SK-N-SH (cell line): ENCODE data around the gene SLC43A3. TPM values are rescaled to one million over a fixed set of nuclear protein-coding genes. Genes with fewer than 3 reads are reported as not detected.

Source experiments
- CTCF ChIA-PET: fragments of 300-600, 350-600 bp; formaldehyde crosslinking; extraction: SDS; loops from one replicate; lab custom pipeline; 2021; lab: Yijun Ruan, JAX
- POLR2A ChIA-PET: fragments of 350-600 bp; sonication (Branson Sonifier 250); formaldehyde crosslinking; extraction: SDS; loops from one replicate; lab custom pipeline; 2020; ENCODE audit warnings: antibody characterized with exemption, inconsistent platforms; lab: Yijun Ruan, JAX
- DNase-seq: peaks from one replicate; pipeline ENCODE4 v3.0.0; 2012
- H2AFZ ChIP-seq: fragments of 200-600 bp; sonication (generic); 2 replicates; pipeline ENCODE4 v1.8.1; 2016; ENCODE audit warnings: antibody characterized with exemption, mild to moderate bottlenecking, low read depth
- H3F3A ChIP-seq: fragments of 200-600 bp; sonication (generic); replicated peaks from 2 replicates; pipeline ENCODE3; 2016; ENCODE audit warnings: antibody characterized with exemption, mild to moderate bottlenecking; ENCODE audit not compliant: insufficient read depth
- H3K27ac ChIP-seq, 2 experiments: fragments of 200-500 bp in 1 of 2; fragments of 200-600 bp in 1 of 2; sonication (Bioruptor generic) in 1 of 2; sonication (generic), shearing (Covaris generic) in 1 of 2; 2 replicates each; pipeline versions ENCODE4 v1.5.1 to v1.6.1; 2014 to 2016; ENCODE audit warnings: low read depth in 2 of 2, inconsistent platforms in 1 of 2, low read length in 1 of 2, mild to moderate bottlenecking in 1 of 2, mixed read lengths in 1 of 2
- H3K27me3 ChIP-seq: fragments of 200-600 bp; sonication (generic), shearing (Covaris generic); 2 replicates; pipeline ENCODE4 v1.6.1; 2016; ENCODE audit warnings: mixed run types; ENCODE audit not compliant: insufficient read depth
- H3K36me3 ChIP-seq, 2 experiments: fragments of 200-500 bp in 1 of 2; fragments of 200-600 bp in 1 of 2; sonication (Bioruptor generic) in 1 of 2; sonication (generic) in 1 of 2; replicated peaks in 1 of 2; 2 replicates each; pipeline versions ENCODE3 to v1.5.1; 2014 to 2016; ENCODE audit warnings: low read length in 1 of 2, mild to moderate bottlenecking in 1 of 2; ENCODE audit not compliant: insufficient read depth in 2 of 2, control insufficient read depth in 1 of 2
- H3K4me1 ChIP-seq, 2 experiments: fragments of 200-500 bp in 1 of 2; fragments of 200-600 bp in 1 of 2; sonication (Bioruptor generic) in 1 of 2; sonication (generic), shearing (Covaris generic) in 1 of 2; 2 replicates each; pipeline versions ENCODE4 v1.5.1 to v1.6.1; 2014 to 2016; ENCODE audit warnings: low read depth in 1 of 2, low read length in 1 of 2, mixed run types in 1 of 2; ENCODE audit not compliant: insufficient read depth in 2 of 2, control insufficient read depth in 1 of 2
- H3K4me2 ChIP-seq: fragments of 200-600 bp; sonication (generic), shearing (Covaris generic); 2 replicates; pipeline ENCODE4 v1.6.1; 2017; ENCODE audit warnings: mixed run types
- H3K4me3 ChIP-seq, 2 experiments: fragments of 200-500 bp in 1 of 2; fragments of 200-600 bp in 1 of 2; sonication (Bioruptor generic) in 1 of 2; sonication (generic), shearing (Covaris generic) in 1 of 2; 2 replicates each; pipeline versions ENCODE4 v1.5.1 to v1.8.1; 2014 to 2016; ENCODE audit warnings: low read depth in 2 of 2, inconsistent platforms in 1 of 2, low read length in 1 of 2, mild to moderate bottlenecking in 1 of 2, mixed read lengths in 1 of 2, moderate library complexity in 1 of 2
- H3K79me2 ChIP-seq: fragments of 200-600 bp; sonication (generic); 2 replicates; pipeline ENCODE4 v1.8.1; 2017; ENCODE audit warnings: mild to moderate bottlenecking; ENCODE audit not compliant: insufficient read depth
- H3K9ac ChIP-seq: fragments of 200-600 bp; sonication (generic); 2 replicates; pipeline ENCODE4 v1.6.1; 2017; ENCODE audit warnings: mixed run types
- H3K9me2 ChIP-seq: fragments of 200-600 bp; sonication (generic); 2 replicates; pipeline ENCODE4 v1.6.1; 2017; ENCODE audit warnings: mixed run types
- H3K9me3 ChIP-seq: fragments of 200-600 bp; sonication (generic); 2 replicates; pipeline ENCODE4 v1.6.1; 2017; ENCODE audit warnings: mixed run types, mild to moderate bottlenecking, moderate library complexity
- H4K20me1 ChIP-seq: fragments of 200-600 bp; sonication (generic); 2 replicates; pipeline ENCODE4 v1.6.1; 2017; ENCODE audit warnings: mild to moderate bottlenecking, mixed run types; ENCODE audit not compliant: insufficient read depth
- CTCF ChIP-seq: fragments of 200-600 bp; sonication (generic); IDR thresholded peaks from 2 replicates; pipeline ENCODE4 v1.6.1; 2017; ENCODE audit warnings: antibody characterized with exemption, mild to moderate bottlenecking, moderate library complexity
- FOSL2 ChIP-seq: IDR thresholded peaks from 2 replicates; pipeline ENCODE4 v1.4.0; 2012; ENCODE audit warnings: low read depth, mild to moderate bottlenecking, moderate library complexity, borderline replicate concordance
- FOXJ3 ChIP-seq: sonication (generic); formaldehyde crosslinking; IDR thresholded peaks from 2 replicates; pipeline ENCODE4 v1.5.1; 2020; ENCODE audit warnings: mild to moderate bottlenecking, missing genetic modification reagents
- GABPA ChIP-seq: IDR thresholded peaks from 2 replicates; pipeline ENCODE4 v1.4.0; 2012; ENCODE audit warnings: low read depth, mild to moderate bottlenecking
- GATA2 ChIP-seq: sonication (generic); formaldehyde crosslinking; IDR thresholded peaks from 2 replicates; pipeline ENCODE4 v1.5.0; 2020; ENCODE audit warnings: mild to moderate bottlenecking, missing genetic modification reagents
- JUND ChIP-seq: IDR thresholded peaks from 2 replicates; pipeline ENCODE4 v1.4.0; 2012
- MAX ChIP-seq: IDR thresholded peaks from 2 replicates; pipeline ENCODE4 v1.4.0; 2012; ENCODE audit warnings: low read depth
- RAD21 ChIP-seq: IDR thresholded peaks from 2 replicates; pipeline ENCODE4 v1.6.1; 2012; ENCODE audit warnings: mild to moderate bottlenecking, low read length
- RFX5 ChIP-seq: IDR thresholded peaks from 2 replicates; pipeline ENCODE4 v1.6.1; 2012; ENCODE audit warnings: mild to moderate bottlenecking, improper control_type of control experiment, low read length
- RXRA ChIP-seq: IDR thresholded peaks from 2 replicates; pipeline ENCODE4 v1.4.0; 2012; ENCODE audit warnings: low read depth, mild to moderate bottlenecking, borderline replicate concordance
- SIN3A ChIP-seq: IDR thresholded peaks from 2 replicates; pipeline ENCODE4 v1.6.1; 2012; ENCODE audit warnings: low read depth, mild to moderate bottlenecking, low read length, moderate library complexity, borderline replicate concordance
- USF2 ChIP-seq: fragments of 150-350 bp; IDR thresholded peaks from 2 replicates; pipeline ENCODE4 v1.6.1; 2017; ENCODE audit warnings: antibody characterized with exemption, low read length, low read depth, borderline replicate concordance
- YY1 ChIP-seq: IDR thresholded peaks from 2 replicates; pipeline ENCODE4 v1.4.0; 2012; ENCODE audit warnings: low read depth, mild to moderate bottlenecking
- ZBTB33 ChIP-seq: IDR thresholded peaks from 2 replicates; pipeline ENCODE4 v1.4.0; 2012; ENCODE audit warnings: low read depth, borderline replicate concordance
- WGBS: methylation state at CpG from one replicate; pipeline ENCODE4 v1.1.6; 2017; ENCODE audit warnings: low lambda C conversion rate; 5-methylcytosine and 5-hydroxymethylcytosine counted together
- polyA plus RNA-seq, 3 experiments: library from polyadenylated mRNA; depleted of rRNA; stranded (reverse); fragments of >200 nt; gene quantifications; 2 replicates each; pipeline ENCODE4 v1.2.3, GENCODE V29; 2012

The SLC43A3 gene
- polyA plus RNA-seq, 1 of the 3 experiments (the other 2 are of a cell fraction) = 4.1 TPM

GRCh38 chr11:57407941-57408475 lies 18.9 kb downstream of the SLC43A3 start:
- H3K4me2 ChIP-seq = no peak overlapping the region
- H3K36me3 ChIP-seq = no peaks in the 10 kb centered on the region
- H4K20me1 ChIP-seq = no peaks in the 10 kb centered on the region
- no peak for TF ChIP-seq MAX
- no peak for TF ChIP-seq YY1
- no peak for TF ChIP-seq ZBTB33
- no peak for TF ChIP-seq RXRA
- TF ChIP-seq, all 33 proteins: peak for 0
- Histone ChIP-seq H3K4me1 (no peaks in the 10 kb centered on the region; a peak in 1 of 4 replicates), H3K9me3 (no peaks in the 10 kb centered on the region), H3K79me2 (no peaks in the 10 kb centered on the region), H3K9me2 (no peaks in the 10 kb centered on the region), H2AFZ (no peak overlapping the region), H3K4me3 (no peak overlapping the region), H3K27ac (no peak overlapping the region), H3K27me3 (no peaks in the 10 kb centered on the region), H3K9ac (no peak overlapping the region), H3F3A (no peaks in the 10 kb centered on the region)
- ChIA-PET CTCF (no interaction called here), POLR2A (no interaction called here)
- DNase-seq = no peak
- 76% methylated on average over 8 of the region's 8 CpGs for WGBS

GRCh38 chr11:57407010-57407920 lies 19.7 kb downstream of the SLC43A3 start:
- Histone ChIP-seq H3K27ac (no peak overlapping the region), H3K9me3 (no peaks in the 10 kb centered on the region), H3K9ac (no peak overlapping the region), H3F3A (no peaks in the 10 kb centered on the region), H3K36me3 (no peaks in the 10 kb centered on the region), H3K9me2 (no peaks in the 10 kb centered on the region), H3K4me2 (no peak overlapping the region), H3K27me3 (no peaks in the 10 kb centered on the region; the same call in 1 of the 2 replicates), H3K4me1 (no peaks in the 10 kb centered on the region; a peak in 1 of 4 replicates), H2AFZ (no peak overlapping the region), H4K20me1 (no peaks in the 10 kb centered on the region), H3K4me3 (no peak overlapping the region), H3K79me2 (no peaks in the 10 kb centered on the region)
- TF ChIP-seq GABPA (no peak), FOXJ3 (no peak), RFX5 (no peak), GATA2 (CRISPR knock-in tag) (no peak), RAD21 (no peak), JUND (no peak), SIN3A (no peak), FOSL2 (no peak), USF2 (no peak), CTCF (no peak)
- DNase-seq = no peak
- WGBS = 67% methylated on average over 9 of the region's 9 CpGs
- POLR2A ChIA-PET = no interaction called here
- CTCF ChIA-PET = no interaction called here
